Choroid plexus epithelial cell (primary cell): ENCODE results near the gene HYAL2.

Experiments
- DNase-seq: peaks from one replicate; pipeline ENCODE4 v3.0.0-alpha.2; 2010; ENCODE audit warnings: low read depth
- H3K4me3 ChIP-seq: 2 replicates; pipeline ENCODE4 v1.5.1; 2011; ENCODE audit warnings: low read depth, mild to moderate bottlenecking, control low read depth, low read length, moderate library complexity
- CTCF ChIP-seq: conservative IDR thresholded peaks from 2 replicates; pipeline ENCODE4 v1.5.1; 2011; ENCODE audit warnings: low read depth, mild to moderate bottlenecking, control low read depth, inconsistent platforms, low read length, moderate library complexity

Gene HYAL2

GRCh38 chr3:50327943-50328691 is 5.6 kb upstream of the HYAL2 start, which contains the start of gene TUSC2:
TUSC2 (minus strand) TSS chr3:50328223; CDS start chr3:50328099, 124 bp downstream.
- DNase-seq, result peak; percentile 97
- no peak for TF ChIP-seq CTCF
- peak within 1 kb of the TSS; percentile 83 for H3K4me3 ChIP-seq

- H3K4me3 ChIP-seq, result peak overlapping the region; percentile 83
- no peak for DNase-seq
- no peak for TF ChIP-seq CTCF
These were observed 4.6 kb upstream of the HYAL2 start for GRCh38 chr3:50327129-50327528.

GRCh38 chr3:50326182-50326541 is 3.6 kb upstream of the HYAL2 start:
- no peak for TF ChIP-seq CTCF
- no peak overlapping the region for H3K4me3 ChIP-seq
- DNase-seq, result no peak

- no peak for TF ChIP-seq CTCF
- no peak for DNase-seq
- H3K4me3 ChIP-seq, result no peak overlapping the region
These were observed 3.1 kb upstream of the HYAL2 start for GRCh38 chr3:50325497-50326181.

GRCh38 chr3:50325113-50325480 is 2.6 kb upstream of the HYAL2 start:
- no peak for DNase-seq
- no peak overlapping the region for H3K4me3 ChIP-seq
- TF ChIP-seq CTCF, result no peak

GRCh38 chr3:50324351-50325112 is 2.0 kb upstream of the HYAL2 start:
- TF ChIP-seq CTCF, result peak; percentile 93
- H3K4me3 ChIP-seq, result no peak overlapping the region
- peak; percentile 87 for DNase-seq
